GM23338 (cell line): ENCODE measurements around the gene LRBA. TPM values are rescaled to one million over a fixed set of nuclear protein-coding genes. Genes with fewer than 3 reads are reported as not detected.

ENCODE experiments used
- ATAC-seq: fragments of 200-7000 bp; cut with Tn5 transposase; 3 replicates; pipeline ENCODE4 v1.9.1; 2020
- DNase-seq: peaks from one replicate; pipeline ENCODE4 v3.0.0-alpha.2; 2015; ENCODE audit warnings: low spot score
- H2AFZ ChIP-seq: fragments of 200-600 bp; sonication (generic); 2 replicates; pipeline ENCODE4 v1.8.0; 2016; ENCODE audit warnings: antibody characterized with exemption, mild to moderate bottlenecking, moderate library complexity
- H3F3A ChIP-seq: fragments of 200-600 bp; sonication (generic); replicated peaks from 2 replicates; pipeline ENCODE4 v1.8.0; 2017; ENCODE audit warnings: antibody characterized with exemption, mixed run types, low read depth
- H3K27ac ChIP-seq: fragments of 200-600 bp; sonication (generic); 2 replicates; pipeline ENCODE4 v1.6.1; 2016; ENCODE audit warnings: low read depth
- H3K27me3 ChIP-seq: fragments of 200-600 bp; sonication (generic); 2 replicates; pipeline ENCODE4 v1.8.0; 2016; ENCODE audit warnings: mild to moderate bottlenecking, mixed run types, moderate library complexity; ENCODE audit not compliant: insufficient read depth
- H3K36me3 ChIP-seq: fragments of 200-600 bp; sonication (generic); 2 replicates; pipeline ENCODE4 v1.8.0; 2016; ENCODE audit warnings: mild to moderate bottlenecking; ENCODE audit not compliant: insufficient read depth
- H3K4me1 ChIP-seq: fragments of 200-600 bp; sonication (generic); 2 replicates; pipeline ENCODE4 v1.8.0; 2016; ENCODE audit warnings: mild to moderate bottlenecking, moderate library complexity; ENCODE audit not compliant: insufficient read depth
- H3K4me2 ChIP-seq: fragments of 200-600 bp; sonication (generic); 2 replicates; pipeline ENCODE4 v1.7.1; 2017; ENCODE audit warnings: mixed run types
- H3K4me3 ChIP-seq: fragments of 200-600 bp; sonication (generic); 2 replicates; pipeline ENCODE4 v1.6.1; 2016; ENCODE audit warnings: mixed run types
- H3K79me2 ChIP-seq: fragments of 200-600 bp; sonication (generic); replicated peaks from 2 replicates; pipeline ENCODE4 v1.8.0; 2017; ENCODE audit warnings: mild to moderate bottlenecking; ENCODE audit not compliant: insufficient read depth
- H3K9me2 ChIP-seq: fragments of 200-600 bp; sonication (generic); 2 replicates; pipeline ENCODE4 v1.8.0; 2017; ENCODE audit not compliant: insufficient read depth
- H4K20me1 ChIP-seq: fragments of 200-600 bp; sonication (generic); replicated peaks from 2 replicates; pipeline ENCODE4 v1.8.0; 2017; ENCODE audit warnings: mild to moderate bottlenecking; ENCODE audit not compliant: insufficient read depth
- H3K27ac Mint-ChIP-seq: 2 replicates; pipeline ENCODE4 v1.8.0; 2020; ENCODE audit warnings: inconsistent platforms, mild to moderate bottlenecking, moderate library complexity, mixed read lengths
- H3K27me3 Mint-ChIP-seq: 3 replicates; pipeline ENCODE4 v1.8.0; 2022; ENCODE audit warnings: low read depth, mild to moderate bottlenecking, moderate library complexity, mixed read lengths, inconsistent platforms; ENCODE audit not compliant: insufficient read depth, poor library complexity
- H3K36me3 Mint-ChIP-seq: 3 replicates; pipeline ENCODE4 v1.8.0; 2021; ENCODE audit warnings: low read depth, mild to moderate bottlenecking, inconsistent platforms, moderate library complexity, mixed read lengths
- H3K4me1 Mint-ChIP-seq: 3 replicates; pipeline ENCODE4 v1.8.0; 2020; ENCODE audit warnings: mild to moderate bottlenecking, inconsistent platforms, mixed read lengths
- H3K4me3 Mint-ChIP-seq: 3 replicates; pipeline ENCODE4 v1.8.0; 2021; ENCODE audit warnings: moderate library complexity, mild to moderate bottlenecking, inconsistent platforms, mixed read lengths
- H3K9me3 Mint-ChIP-seq: 3 replicates; pipeline ENCODE4 v1.8.0; 2020; ENCODE audit warnings: moderate library complexity, mild to moderate bottlenecking, inconsistent platforms, mixed read lengths
- CREB1 ChIP-seq: fragments of 250-450 bp; sonication (Bioruptor Pico); IDR thresholded peaks from 2 replicates; pipeline ENCODE4 v1.5.0; 2020; ENCODE audit warnings: low read depth, mild to moderate bottlenecking, moderate library complexity
- EZH2 ChIP-seq: fragments of 200-600 bp; sonication (generic); IDR thresholded peaks from one replicate; pipeline ENCODE4 v1.8.0; 2017; ENCODE audit warnings: antibody characterized with exemption, mild to moderate bottlenecking, low read depth; ENCODE audit not compliant: unreplicated experiment
- EZH2phosphoT487 ChIP-seq: fragments of 200-600 bp; sonication (generic); IDR thresholded peaks from one replicate; pipeline ENCODE4 v1.8.1; 2018; ENCODE audit warnings: antibody characterized with exemption; ENCODE audit not compliant: unreplicated experiment
- JUNB ChIP-seq: IDR thresholded peaks from one replicate; pipeline ENCODE4 v1.6.1; 2016; ENCODE audit warnings: antibody characterized with exemption; ENCODE audit not compliant: unreplicated experiment
- NANOG ChIP-seq: IDR thresholded peaks from 2 replicates; pipeline ENCODE4 v1.6.1; 2016; ENCODE audit warnings: antibody characterized with exemption, borderline replicate concordance
- POLR2AphosphoS5 ChIP-seq: IDR thresholded peaks from 2 replicates; pipeline ENCODE4 v1.6.1; 2016; ENCODE audit warnings: antibody characterized with exemption, low read depth
- ZNF114 ChIP-seq: fragments of 250-450 bp; sonication (Bioruptor Pico); IDR thresholded peaks from 2 replicates; pipeline ENCODE4 v1.5.0; 2020; ENCODE audit warnings: mild to moderate bottlenecking, moderate library complexity
- ZNF331 ChIP-seq: fragments of 250-450 bp; sonication (Bioruptor Pico); IDR thresholded peaks from 2 replicates; pipeline ENCODE4 v1.5.0; 2020; ENCODE audit warnings: low read depth, mild to moderate bottlenecking, moderate library complexity
- polyA plus RNA-seq: library from polyadenylated mRNA; unstranded; fragments of >200 nt; fragmentation: Nextera tagmentation; extraction: Ambion mirVana; gene quantifications from 2 replicates; pipeline ENCODE4 v1.2.1, GENCODE V29; 2016
- total RNA-seq: library from RNA; depleted of rRNA; stranded (reverse); fragments of >200 nt; shearing (Covaris generic); gene quantifications from 2 replicates; pipeline ENCODE4 v1.2.3, GENCODE V29; 2014
- TF ChIP-seq, protein P1 (sequence below), 2 experiments: fragments of 200-600 bp in 1 of 2; sonication (generic) in 1 of 2; conservative IDR thresholded peaks; 2 replicates each; pipeline versions ENCODE4 v1.5.1 to v1.6.1; 2016 to 2017; ENCODE audit warnings: antibody characterized with exemption in 2 of 2, low read depth in 2 of 2, mild to moderate bottlenecking in 2 of 2, moderate library complexity in 1 of 2
- TF ChIP-seq, protein P2 (sequence below): IDR thresholded peaks from one replicate; pipeline ENCODE4 v1.6.1; 2018; ENCODE audit warnings: antibody characterized with exemption; ENCODE audit not compliant: unreplicated experiment

The LRBA gene
- total and polyA plus RNA-seq, 2 experiments from 2014 or later: 23.3 to 126 TPM

DNA sequence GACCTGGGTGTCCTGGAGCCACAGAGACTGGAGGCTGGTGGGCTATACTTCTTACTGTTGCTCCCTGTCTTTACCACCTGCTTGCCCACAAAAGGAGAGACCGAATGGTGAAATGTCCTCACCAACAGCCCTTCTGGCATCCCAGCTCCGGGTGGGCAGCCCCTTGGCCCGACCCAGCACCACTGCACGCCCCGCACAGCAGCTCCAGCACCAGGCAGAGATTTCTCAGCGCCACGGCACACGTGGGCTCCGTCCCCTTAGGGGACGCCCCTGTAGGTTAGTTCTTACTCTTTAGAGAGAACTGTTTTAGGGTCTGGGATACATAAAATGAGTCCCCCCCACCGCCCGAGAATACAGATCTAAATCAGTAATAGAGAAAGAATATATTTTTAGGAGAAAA lies 591.6 kb downstream of the LRBA start:
- Histone ChIP-seq H3K79me2 (no peaks in the 10 kb centered on the region), H3F3A (0 out of 2 replicates have a peak, but pooled peaks cover 2% of the 10 kb centered on the region), H3K4me3 (no peak overlapping the region), H2AFZ (no peak overlapping the region), H4K20me1 (no peaks in the 10 kb centered on the region), H3K9me2 (0 out of 2 replicates have a peak, but pooled peaks cover 2% of the 10 kb centered on the region), H3K4me1 (no peaks in the 10 kb centered on the region), H3K4me2 (no peak overlapping the region), H3K36me3 (no peaks in the 10 kb centered on the region), H3K27ac (no peak overlapping the region), H3K27me3 (no peaks in the 10 kb centered on the region)
- no peak for TF ChIP-seq POLR2AphosphoS5
- TF ChIP-seq, protein P1, sequence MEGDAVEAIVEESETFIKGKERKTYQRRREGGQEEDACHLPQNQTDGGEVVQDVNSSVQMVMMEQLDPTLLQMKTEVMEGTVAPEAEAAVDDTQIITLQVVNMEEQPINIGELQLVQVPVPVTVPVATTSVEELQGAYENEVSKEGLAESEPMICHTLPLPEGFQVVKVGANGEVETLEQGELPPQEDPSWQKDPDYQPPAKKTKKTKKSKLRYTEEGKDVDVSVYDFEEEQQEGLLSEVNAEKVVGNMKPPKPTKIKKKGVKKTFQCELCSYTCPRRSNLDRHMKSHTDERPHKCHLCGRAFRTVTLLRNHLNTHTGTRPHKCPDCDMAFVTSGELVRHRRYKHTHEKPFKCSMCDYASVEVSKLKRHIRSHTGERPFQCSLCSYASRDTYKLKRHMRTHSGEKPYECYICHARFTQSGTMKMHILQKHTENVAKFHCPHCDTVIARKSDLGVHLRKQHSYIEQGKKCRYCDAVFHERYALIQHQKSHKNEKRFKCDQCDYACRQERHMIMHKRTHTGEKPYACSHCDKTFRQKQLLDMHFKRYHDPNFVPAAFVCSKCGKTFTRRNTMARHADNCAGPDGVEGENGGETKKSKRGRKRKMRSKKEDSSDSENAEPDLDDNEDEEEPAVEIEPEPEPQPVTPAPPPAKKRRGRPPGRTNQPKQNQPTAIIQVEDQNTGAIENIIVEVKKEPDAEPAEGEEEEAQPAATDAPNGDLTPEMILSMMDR (conservative IDR thresholded peaks at IDR 0.05; ENCODE audit: low read depth in 2 of 2): no peak
- TF ChIP-seq JUNB: no peak
- no peak for TF ChIP-seq CREB1 (CRISPR knock-in tag)
- TF ChIP-seq, protein P2, sequence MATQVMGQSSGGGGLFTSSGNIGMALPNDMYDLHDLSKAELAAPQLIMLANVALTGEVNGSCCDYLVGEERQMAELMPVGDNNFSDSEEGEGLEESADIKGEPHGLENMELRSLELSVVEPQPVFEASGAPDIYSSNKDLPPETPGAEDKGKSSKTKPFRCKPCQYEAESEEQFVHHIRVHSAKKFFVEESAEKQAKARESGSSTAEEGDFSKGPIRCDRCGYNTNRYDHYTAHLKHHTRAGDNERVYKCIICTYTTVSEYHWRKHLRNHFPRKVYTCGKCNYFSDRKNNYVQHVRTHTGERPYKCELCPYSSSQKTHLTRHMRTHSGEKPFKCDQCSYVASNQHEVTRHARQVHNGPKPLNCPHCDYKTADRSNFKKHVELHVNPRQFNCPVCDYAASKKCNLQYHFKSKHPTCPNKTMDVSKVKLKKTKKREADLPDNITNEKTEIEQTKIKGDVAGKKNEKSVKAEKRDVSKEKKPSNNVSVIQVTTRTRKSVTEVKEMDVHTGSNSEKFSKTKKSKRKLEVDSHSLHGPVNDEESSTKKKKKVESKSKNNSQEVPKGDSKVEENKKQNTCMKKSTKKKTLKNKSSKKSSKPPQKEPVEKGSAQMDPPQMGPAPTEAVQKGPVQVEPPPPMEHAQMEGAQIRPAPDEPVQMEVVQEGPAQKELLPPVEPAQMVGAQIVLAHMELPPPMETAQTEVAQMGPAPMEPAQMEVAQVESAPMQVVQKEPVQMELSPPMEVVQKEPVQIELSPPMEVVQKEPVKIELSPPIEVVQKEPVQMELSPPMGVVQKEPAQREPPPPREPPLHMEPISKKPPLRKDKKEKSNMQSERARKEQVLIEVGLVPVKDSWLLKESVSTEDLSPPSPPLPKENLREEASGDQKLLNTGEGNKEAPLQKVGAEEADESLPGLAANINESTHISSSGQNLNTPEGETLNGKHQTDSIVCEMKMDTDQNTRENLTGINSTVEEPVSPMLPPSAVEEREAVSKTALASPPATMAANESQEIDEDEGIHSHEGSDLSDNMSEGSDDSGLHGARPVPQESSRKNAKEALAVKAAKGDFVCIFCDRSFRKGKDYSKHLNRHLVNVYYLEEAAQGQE: no peak
- no peak for TF ChIP-seq EZH2phosphoT487
- TF ChIP-seq NANOG: no peak
- no peak for TF ChIP-seq ZNF114
- TF ChIP-seq ZNF331: no peak
- H3K4me1 Mint-ChIP-seq: no peaks in the 10 kb centered on the region
- H3K4me3 Mint-ChIP-seq: no peak overlapping the region
- DNase-seq (no peak), ATAC-seq (no peak)
- peaks cover 5% of the 10 kb centered on the region for H3K27me3 Mint-ChIP-seq
- no peaks in the 10 kb centered on the region for H3K9me3 Mint-ChIP-seq
- no peak overlapping the region for H3K27ac Mint-ChIP-seq
- peaks cover 5% of the 10 kb centered on the region; the same call in 1 of the 3 replicates for H3K36me3 Mint-ChIP-seq

DNA sequence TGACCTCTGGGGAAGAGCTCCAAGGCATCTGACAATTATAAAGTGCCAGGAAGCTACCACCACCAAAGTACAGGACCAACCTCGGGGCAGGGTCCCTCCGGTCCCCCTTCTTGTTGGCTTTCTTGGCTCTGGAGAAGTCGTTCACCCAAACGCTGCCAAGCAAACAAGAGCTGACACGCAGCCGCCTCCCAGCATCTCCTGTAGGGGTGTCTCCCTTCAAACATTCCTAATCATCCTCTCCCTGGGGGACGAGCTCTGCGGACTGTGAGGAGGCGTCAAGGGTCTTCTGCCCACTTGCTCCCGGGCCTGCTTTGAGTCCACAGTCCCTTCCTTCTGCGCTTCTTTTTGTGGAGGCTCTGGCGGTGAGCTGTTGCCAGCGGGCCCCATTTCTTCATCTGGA lies 592.0 kb downstream of the LRBA start:
- TF ChIP-seq EZH2phosphoT487: no peak
- no peak for TF ChIP-seq POLR2AphosphoS5
- no peak for TF ChIP-seq EZH2
- TF ChIP-seq NANOG: no peak
- TF ChIP-seq, protein P2: no peak
- no peak for TF ChIP-seq JUNB
- no peak for TF ChIP-seq ZNF331
- TF ChIP-seq, protein P1 (conservative IDR thresholded peaks at IDR 0.05; ENCODE audit: low read depth in 2 of 2): no peak
- TF ChIP-seq CREB1 (CRISPR knock-in tag): no peak
- DNase-seq (no peak), ATAC-seq (no peak)
- Mint-ChIP-seq H3K4me3 (no peak overlapping the region), H3K4me1 (no peaks in the 10 kb centered on the region), H3K27ac (no peak overlapping the region), H3K36me3 (peaks cover 5% of the 10 kb centered on the region; the same call in 1 of the 3 replicates), H3K27me3 (peaks cover 5% of the 10 kb centered on the region), H3K9me3 (no peaks in the 10 kb centered on the region)
- Histone ChIP-seq H2AFZ (no peak overlapping the region), H4K20me1 (no peaks in the 10 kb centered on the region), H3K27me3 (no peaks in the 10 kb centered on the region), H3F3A (0 out of 2 replicates have a peak, but pooled peaks cover 2% of the 10 kb centered on the region), H3K4me2 (no peak overlapping the region), H3K4me3 (no peak overlapping the region), H3K27ac (no peak overlapping the region), H3K9me2 (0 out of 2 replicates have a peak, but pooled peaks cover 2% of the 10 kb centered on the region), H3K4me1 (no peaks in the 10 kb centered on the region), H3K79me2 (no peaks in the 10 kb centered on the region), H3K36me3 (no peaks in the 10 kb centered on the region)
